Endothelial cell (in vitro differentiated cells): Measurements from ENCODE around the gene CDIP1. TPM values are rescaled to one million over a fixed set of nuclear protein-coding genes. Genes with fewer than 3 reads are reported as not detected.

Source experiments
- DNase-seq: peaks from one replicate; pipeline ENCODE4 v3.0.0; 2021; ENCODE audit warnings: low spot score
- H3K27ac Mint-ChIP-seq: one replicate; pipeline ENCODE4 v1.8.0; 2021; ENCODE audit warnings: mixed read lengths, inconsistent platforms; ENCODE audit not compliant: unreplicated experiment
- H3K27me3 Mint-ChIP-seq: one replicate; pipeline ENCODE4 v1.8.0; 2021; ENCODE audit warnings: mild to moderate bottlenecking, moderate library complexity, mixed read lengths, inconsistent platforms; ENCODE audit not compliant: unreplicated experiment
- H3K36me3 Mint-ChIP-seq: one replicate; pipeline ENCODE4 v1.8.0; 2021; ENCODE audit warnings: mild to moderate bottlenecking, low read depth, mixed read lengths, inconsistent platforms; ENCODE audit not compliant: unreplicated experiment
- H3K4me1 Mint-ChIP-seq: one replicate; pipeline ENCODE4 v1.8.0; 2021; ENCODE audit warnings: mild to moderate bottlenecking, mixed read lengths, inconsistent platforms; ENCODE audit not compliant: unreplicated experiment
- H3K4me3 Mint-ChIP-seq: one replicate; pipeline ENCODE4 v1.8.0; 2021; ENCODE audit warnings: mild to moderate bottlenecking, mixed read lengths, inconsistent platforms; ENCODE audit not compliant: unreplicated experiment
- H3K9me3 Mint-ChIP-seq: one replicate; pipeline ENCODE4 v1.8.0; 2021; ENCODE audit warnings: mixed read lengths, inconsistent platforms; ENCODE audit not compliant: unreplicated experiment
- total RNA-seq: library from RNA; stranded (reverse); fragmentation: NEBNext Ultra II Directional; extraction: Animal tissue kit (Norgen Biotek cat#: 25700); gene quantifications from one replicate; pipeline ENCODE4 v1.2.1, GENCODE V29; 2021; ENCODE audit not compliant: unreplicated experiment
- TF ChIP-seq, protein P1 (sequence below): fragments of 200-600 bp; sonication (generic); IDR thresholded peaks from one replicate; pipeline ENCODE4 v1.5.0; 2021; ENCODE audit warnings: antibody characterized with exemption; ENCODE audit not compliant: unreplicated experiment

Gene CDIP1
- total RNA-seq, 1 donor from 2014 or later, result 25.6 TPM

DNA sequence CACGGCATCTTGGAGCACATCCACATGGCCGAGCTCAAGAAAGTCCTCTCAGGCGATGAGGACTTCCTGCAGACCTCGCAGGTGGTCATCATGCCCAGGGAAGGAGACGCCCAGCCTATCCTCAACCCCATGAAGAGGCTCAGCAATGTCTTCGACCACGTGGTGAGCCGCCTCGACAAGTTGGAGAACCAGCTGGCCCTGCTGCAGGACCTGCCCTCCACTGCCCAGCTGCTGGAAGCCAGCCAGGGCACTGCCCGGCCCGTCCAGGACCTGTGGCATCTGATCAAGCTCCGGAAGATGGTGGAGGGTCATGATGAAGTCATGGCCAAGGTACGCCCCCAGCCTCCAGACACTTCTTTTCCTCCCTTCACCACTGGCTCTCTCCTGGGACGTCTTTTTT, 18.0 kb upstream of the CDIP1 start:
- TF ChIP-seq, protein P1, sequence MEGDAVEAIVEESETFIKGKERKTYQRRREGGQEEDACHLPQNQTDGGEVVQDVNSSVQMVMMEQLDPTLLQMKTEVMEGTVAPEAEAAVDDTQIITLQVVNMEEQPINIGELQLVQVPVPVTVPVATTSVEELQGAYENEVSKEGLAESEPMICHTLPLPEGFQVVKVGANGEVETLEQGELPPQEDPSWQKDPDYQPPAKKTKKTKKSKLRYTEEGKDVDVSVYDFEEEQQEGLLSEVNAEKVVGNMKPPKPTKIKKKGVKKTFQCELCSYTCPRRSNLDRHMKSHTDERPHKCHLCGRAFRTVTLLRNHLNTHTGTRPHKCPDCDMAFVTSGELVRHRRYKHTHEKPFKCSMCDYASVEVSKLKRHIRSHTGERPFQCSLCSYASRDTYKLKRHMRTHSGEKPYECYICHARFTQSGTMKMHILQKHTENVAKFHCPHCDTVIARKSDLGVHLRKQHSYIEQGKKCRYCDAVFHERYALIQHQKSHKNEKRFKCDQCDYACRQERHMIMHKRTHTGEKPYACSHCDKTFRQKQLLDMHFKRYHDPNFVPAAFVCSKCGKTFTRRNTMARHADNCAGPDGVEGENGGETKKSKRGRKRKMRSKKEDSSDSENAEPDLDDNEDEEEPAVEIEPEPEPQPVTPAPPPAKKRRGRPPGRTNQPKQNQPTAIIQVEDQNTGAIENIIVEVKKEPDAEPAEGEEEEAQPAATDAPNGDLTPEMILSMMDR, result no peak
- Mint-ChIP-seq H3K4me1 (no peaks in the 10 kb centered on the region), H3K27ac (no peak overlapping the region), H3K27me3 (no peaks in the 10 kb centered on the region), H3K36me3 (no peaks in the 10 kb centered on the region), H3K4me3 (no peak overlapping the region), H3K9me3 (no peaks in the 10 kb centered on the region)
- DNase-seq, result no peak

DNA sequence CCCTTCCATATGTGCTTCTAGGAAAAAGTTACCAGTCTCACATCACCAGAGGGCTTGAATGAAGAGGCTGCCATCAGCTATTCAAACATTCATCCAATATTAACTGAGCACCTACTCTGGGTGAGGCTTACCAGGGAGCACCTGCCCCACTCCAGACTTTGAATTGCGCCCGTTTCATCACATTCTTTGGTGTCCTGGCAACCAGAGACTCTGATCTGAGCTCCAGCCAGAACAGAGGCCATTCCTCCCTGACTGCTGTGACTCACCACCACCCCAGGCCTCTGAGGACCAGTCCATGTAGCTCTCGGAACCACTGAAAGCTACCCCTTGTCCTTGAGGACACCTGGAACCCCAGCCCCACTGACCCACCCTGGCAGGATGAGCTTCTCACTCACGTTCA, 17.5 kb upstream of the CDIP1 start, which contains the start of gene C16orf96:
Gene C16orf96 (plus strand): TSS at position 229 of the 400 bp plus-strand sequence. CDS start 150 bp downstream, at position 379.
- no peak for DNase-seq
- Mint-ChIP-seq H3K9me3 (no peaks in the 10 kb centered on the region), H3K27ac (no peak within 1 kb of the TSS), H3K27me3 (no peaks in the 10 kb centered on the region), H3K36me3 (no peaks in the 10 kb centered on the region), H3K4me3 (no peak within 1 kb of the TSS), H3K4me1 (no peaks in the 10 kb centered on the region)
- TF ChIP-seq, protein P1, result no peak

DNA sequence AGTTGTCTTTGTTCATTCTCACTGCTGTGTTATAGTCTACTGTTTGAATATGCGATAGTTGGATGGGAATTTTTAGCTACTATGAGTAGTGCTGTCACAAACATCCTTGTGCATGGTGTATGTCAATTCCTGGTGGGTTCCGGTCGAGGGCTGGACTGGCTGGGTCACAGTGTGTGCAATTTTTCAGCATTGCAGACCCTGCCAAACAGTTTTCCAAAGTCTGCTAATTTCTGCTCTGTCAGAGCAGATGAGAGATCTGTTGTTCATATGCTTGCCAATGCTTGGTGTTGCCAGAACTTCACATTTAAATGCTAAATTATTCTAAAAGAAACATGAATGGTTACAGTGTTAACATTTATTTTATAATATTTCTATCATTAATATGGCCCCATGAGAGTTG, 14.0 kb upstream of the CDIP1 start:
- no peaks in the 10 kb centered on the region for H3K36me3 Mint-ChIP-seq
- no peaks in the 10 kb centered on the region for H3K4me1 Mint-ChIP-seq
- no peaks in the 10 kb centered on the region for H3K9me3 Mint-ChIP-seq
- no peak for DNase-seq
- H3K4me3 Mint-ChIP-seq, result no peak overlapping the region
- peaks cover 2% of the 10 kb centered on the region for H3K27me3 Mint-ChIP-seq
- no peak overlapping the region for H3K27ac Mint-ChIP-seq
- TF ChIP-seq, protein P1, result no peak

DNA sequence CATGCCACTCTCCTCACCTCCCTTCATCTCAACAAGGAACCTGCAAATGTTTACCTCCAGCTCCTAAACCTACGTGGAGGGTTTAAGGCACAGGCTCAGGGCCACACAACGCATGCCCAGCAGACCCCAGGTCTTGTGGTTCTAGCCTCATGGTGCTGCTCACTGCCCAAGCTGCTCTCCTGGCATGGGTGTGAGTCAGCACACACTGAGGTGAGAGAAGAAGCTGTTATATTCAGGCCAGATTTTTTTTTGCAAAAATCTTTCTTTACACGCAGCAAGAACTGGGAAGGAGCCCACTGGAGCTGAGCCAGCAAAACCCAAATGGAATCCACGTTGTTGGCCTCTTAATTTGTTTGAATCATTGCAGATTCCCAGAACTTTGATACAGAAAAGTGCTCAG, 12.0 kb upstream of the CDIP1 start:
- Mint-ChIP-seq H3K36me3 (no peaks in the 10 kb centered on the region), H3K27ac (no peak overlapping the region), H3K27me3 (peaks cover 2% of the 10 kb centered on the region), H3K9me3 (no peaks in the 10 kb centered on the region), H3K4me1 (no peaks in the 10 kb centered on the region), H3K4me3 (no peak overlapping the region)
- DNase-seq, result no peak
- TF ChIP-seq, protein P1, result no peak

DNA sequence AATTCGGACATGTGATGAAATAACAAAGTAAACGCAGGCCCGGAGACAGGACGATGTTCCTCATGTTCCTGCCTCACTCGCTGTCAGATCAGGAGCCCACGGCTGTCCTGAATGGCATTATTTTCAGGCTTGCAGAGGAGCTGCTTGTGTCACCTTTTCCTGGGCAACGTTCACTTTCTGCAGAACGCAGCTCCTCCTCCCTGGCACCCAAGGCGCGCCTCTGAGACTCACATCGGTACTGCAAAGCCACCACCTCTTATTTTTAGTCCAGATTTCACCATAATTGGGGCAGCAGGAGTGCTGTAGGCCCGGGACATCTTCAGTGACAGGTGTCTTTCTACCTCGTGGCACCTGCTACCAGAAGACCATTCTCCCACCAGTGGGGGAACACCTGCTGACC, 9.6 kb upstream of the CDIP1 start:
- H3K27ac Mint-ChIP-seq, result no peak overlapping the region
- H3K4me1 Mint-ChIP-seq, result no peaks in the 10 kb centered on the region

More for the DNA sequence above, 9.6 kb upstream of the CDIP1 start:
- H3K9me3 Mint-ChIP-seq, result no peaks in the 10 kb centered on the region
- no peak overlapping the region for H3K4me3 Mint-ChIP-seq
- TF ChIP-seq, protein P1, result no peak
- no peak for DNase-seq
- H3K27me3 Mint-ChIP-seq, result peaks cover 2% of the 10 kb centered on the region
- H3K36me3 Mint-ChIP-seq, result no peaks in the 10 kb centered on the region
